ENCODE data around the gene GPX3. TPM values are rescaled to one million over a fixed set of nuclear protein-coding genes. Genes with fewer than 3 reads are reported as not detected.

Gene GPX3
- total RNA-seq, 1 experiment from 2014 or later = 20.4 TPM

DNA sequence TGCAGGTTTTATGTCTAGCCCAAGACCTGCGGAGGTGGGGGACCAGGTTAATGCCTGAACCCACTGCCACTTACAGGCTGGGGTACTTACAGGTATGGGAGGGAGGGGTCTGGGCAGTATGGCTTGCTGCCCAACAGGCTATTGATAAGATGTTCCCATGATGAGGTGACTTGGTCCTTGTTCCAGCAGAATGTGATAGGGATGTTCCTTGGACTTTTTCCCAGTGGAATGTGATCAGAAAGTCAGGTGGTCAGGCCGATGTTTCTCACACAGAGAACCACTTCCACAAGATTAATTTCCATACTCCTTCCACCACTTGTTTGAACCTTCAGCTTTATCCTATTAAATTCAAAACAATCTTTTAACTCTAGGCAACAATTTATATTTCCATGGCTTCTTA is 27.0 kb upstream of the GPX3 start:
- Histone ChIP-seq H3K23ac (ENCODE audit: insufficient read length, low read depth, low read length) (no peak overlapping the region), H3K14ac (ENCODE audit: insufficient read depth, low read length) (no peak overlapping the region), H3K4ac (ENCODE audit: low read depth, low read length) (no peak overlapping the region), H3K9me3 (ENCODE audit: control insufficient read depth, low read depth, low read length) (no peaks in the 10 kb centered on the region), H4K20me1 (ENCODE audit: control insufficient read depth, insufficient read depth, insufficient read length) (no peaks in the 10 kb centered on the region), H3K56ac (ENCODE audit: insufficient read length, low read depth, low read length) (no peak overlapping the region), H3K18ac (ENCODE audit: insufficient read length, low read depth, low read length) (no peak overlapping the region), H2BK12ac (ENCODE audit: insufficient read length, low read depth, low read length) (no peak overlapping the region), H2BK20ac (ENCODE audit: low read depth, low read length, poor library complexity, severe bottlenecking) (no peak overlapping the region), H3K4me1 (ENCODE audit: insufficient read depth, low read length) (no peaks in the 10 kb centered on the region), H2BK5ac (ENCODE audit: insufficient read length, low read length) (no peak overlapping the region), H2BK15ac (ENCODE audit: low read depth, low read length) (no peak overlapping the region), H2AK5ac (ENCODE audit: insufficient read length, low read length) (no peak overlapping the region), H4K8ac (replicated peaks; ENCODE audit: insufficient read length, low read depth, low read length) (no peak overlapping the region), H3K27ac (ENCODE audit: insufficient read length, low read depth, low read length) (no peak overlapping the region), H3K9ac (ENCODE audit: extremely low read depth, insufficient read length, low read length) (no peak overlapping the region), H3K79me1 (ENCODE audit: insufficient read depth, low read depth, low read length, poor library complexity, severe bottlenecking) (no peaks in the 10 kb centered on the region), H4K91ac (ENCODE audit: insufficient read length, low read depth, low read length) (no peak overlapping the region), H3T11ph (ENCODE audit: low read length) (no peak overlapping the region), H3K79me2 (ENCODE audit: insufficient read depth, low read length) (no peaks in the 10 kb centered on the region), H3K27me3 (ENCODE audit: insufficient read depth, low read length) (no peaks in the 10 kb centered on the region), H3K4me2 (ENCODE audit: insufficient read depth, insufficient read length, low read length) (no peak overlapping the region), H4K5ac (ENCODE audit: insufficient read length, low read depth, low read length) (no peak overlapping the region), H3K23me2 (ENCODE audit: insufficient read length, low read depth, low read length, poor library complexity, severe bottlenecking) (no peaks in the 10 kb centered on the region), H2AFZ (ENCODE audit: low read length) (no peak overlapping the region), H2BK120ac (ENCODE audit: low read depth, low read length, poor library complexity, severe bottlenecking) (no peak overlapping the region)
- no peak overlapping the region for H3K4me3 Mint-ChIP-seq
- DNase-seq = no peak
- peaks cover 0 to 2% (median 2%) of the 10 kb centered on the region in 3 experiments; a peak in 4 of 7 replicates for H3K36me3 Mint-ChIP-seq (ENCODE audit: insufficient read depth in 1 of 3, low read depth in 3 of 3)
- H3K27ac Mint-ChIP-seq = no peak overlapping the region
- H3K9me3 Mint-ChIP-seq = peaks cover 11 to 44% of the 10 kb centered on the region in 2 experiments
- peaks cover 4% of the 10 kb centered on the region for H3K27me3 Mint-ChIP-seq (ENCODE audit: low read depth)
- no CpG with 5 or more reads among the region's 2 CpGs for WGBS (ENCODE audit: extremely low coverage, insufficient read length, low lambda C conversion rate)
- H3K4me1 Mint-ChIP-seq = no peaks in the 10 kb centered on the region
- TF ChIP-seq, protein P1, sequence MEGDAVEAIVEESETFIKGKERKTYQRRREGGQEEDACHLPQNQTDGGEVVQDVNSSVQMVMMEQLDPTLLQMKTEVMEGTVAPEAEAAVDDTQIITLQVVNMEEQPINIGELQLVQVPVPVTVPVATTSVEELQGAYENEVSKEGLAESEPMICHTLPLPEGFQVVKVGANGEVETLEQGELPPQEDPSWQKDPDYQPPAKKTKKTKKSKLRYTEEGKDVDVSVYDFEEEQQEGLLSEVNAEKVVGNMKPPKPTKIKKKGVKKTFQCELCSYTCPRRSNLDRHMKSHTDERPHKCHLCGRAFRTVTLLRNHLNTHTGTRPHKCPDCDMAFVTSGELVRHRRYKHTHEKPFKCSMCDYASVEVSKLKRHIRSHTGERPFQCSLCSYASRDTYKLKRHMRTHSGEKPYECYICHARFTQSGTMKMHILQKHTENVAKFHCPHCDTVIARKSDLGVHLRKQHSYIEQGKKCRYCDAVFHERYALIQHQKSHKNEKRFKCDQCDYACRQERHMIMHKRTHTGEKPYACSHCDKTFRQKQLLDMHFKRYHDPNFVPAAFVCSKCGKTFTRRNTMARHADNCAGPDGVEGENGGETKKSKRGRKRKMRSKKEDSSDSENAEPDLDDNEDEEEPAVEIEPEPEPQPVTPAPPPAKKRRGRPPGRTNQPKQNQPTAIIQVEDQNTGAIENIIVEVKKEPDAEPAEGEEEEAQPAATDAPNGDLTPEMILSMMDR (conservative IDR thresholded peaks at IDR 0.05) = no peak

All from H9 (cell line).